K562 (cell line): ENCODE measurements around the gene TTC23L. TPM values are rescaled to one million over a fixed set of nuclear protein-coding genes. Genes with fewer than 3 reads are reported as not detected.

ENCODE experiments used
- ATAC-seq: fragments of 200-7000 bp; cut with Tn5 transposase; 3 replicates; pipeline ENCODE4 v1.9.1; 2020; ENCODE audit warnings: moderate library complexity
- BruUV-seq: library from RNA; stranded (reverse); fragments of 400-500 nt; replicated peaks from 2 replicates; lab custom pipeline; 2021; lab: Mats Ljungman, UMichigan
- CTCF ChIA-PET: fragments of 300-600 bp; formaldehyde crosslinking; extraction: SDS; loops from one replicate; lab custom pipeline; 2021; ENCODE audit warnings: low intra/inter-chr PET ratio; lab: Yijun Ruan, JAX
- POLR2A ChIA-PET: fragments of 300-600, 350-650 bp; sonication (Branson Sonifier 250); formaldehyde crosslinking; extraction: SDS; loops from one replicate; lab custom pipeline; 2021; ENCODE audit warnings: antibody characterized with exemption, inconsistent platforms; lab: Yijun Ruan, JAX
- DNase-seq, 4 experiments: peaks; one replicate each; pipeline versions ENCODE4 v3.0.0 to v3.0.0-alpha.2; 2011 to 2018; ENCODE audit warnings: low spot score in 3 of 4, mixed read lengths in 3 of 4; ENCODE audit errors: extremely low read depth in 1 of 4
- FAIRE-seq: peaks from 2 replicates; lab custom pipeline; 2011; peaks lifted over from hg19 to GRCh38; lab: Jason Lieb, UNC
- H2AFZ ChIP-seq: 2 replicates; pipeline ENCODE4 v1.6.0; 2011; ENCODE audit warnings: low read depth, low read length, control low read depth, inconsistent platforms
- H3K27ac ChIP-seq: fragments of 200-600 bp; 3 replicates; pipeline ENCODE4 v1.8.0; 2011; ENCODE audit warnings: low read depth, mild to moderate bottlenecking, control low read depth, inconsistent platforms, low read length, moderate library complexity, mixed read lengths; ENCODE audit errors: extremely low read depth
- H3K27me3 ChIP-seq, 2 experiments: fragments of 300-600 bp in 1 of 2; 2 replicates in 1 of 2; 3 replicates in 1 of 2; pipeline versions ENCODE4 v1.6.0 to v1.8.0; 2011; ENCODE audit warnings: inconsistent platforms in 2 of 2, low read length in 2 of 2, mild to moderate bottlenecking in 1 of 2, mixed read lengths in 1 of 2, moderate library complexity in 1 of 2; ENCODE audit not compliant: control insufficient read depth in 2 of 2, insufficient read depth in 2 of 2
- H3K36me3 ChIP-seq: fragments of 300-600 bp; 3 replicates; pipeline ENCODE4 v1.8.0; 2011; ENCODE audit warnings: mild to moderate bottlenecking, low read length, inconsistent platforms; ENCODE audit not compliant: control insufficient read depth, insufficient read depth
- H3K4me1 ChIP-seq, 2 experiments: fragments of 200-600 bp in 1 of 2; replicated peaks in 1 of 2; 2 replicates in 1 of 2; 3 replicates in 1 of 2; pipeline versions ENCODE4 v1.5.1 to v1.8.0; 2011; ENCODE audit warnings: inconsistent platforms in 2 of 2, low read length in 2 of 2, mild to moderate bottlenecking in 1 of 2, mixed read lengths in 1 of 2, moderate library complexity in 1 of 2; ENCODE audit not compliant: control insufficient read depth in 2 of 2, insufficient read depth in 2 of 2
- H3K4me2 ChIP-seq: 2 replicates; pipeline ENCODE4 v1.6.1; 2011; ENCODE audit warnings: low read length, control low read depth, inconsistent platforms, mixed read lengths; ENCODE audit not compliant: insufficient read depth
- H3K4me3 ChIP-seq: fragments of 200-600 bp; sonication (generic), shearing (Covaris generic); 2 replicates; pipeline ENCODE4 v1.5.1; 2016; ENCODE audit warnings: control low read depth, inconsistent platforms
- H3K79me2 ChIP-seq: fragments of 200-600 bp; 3 replicates; pipeline ENCODE4 v1.8.0; 2011; ENCODE audit warnings: low read length, inconsistent platforms; ENCODE audit not compliant: control insufficient read depth, insufficient read depth
- H3K9ac ChIP-seq, 2 experiments: 2 replicates each; pipeline versions ENCODE4 v1.6.0 to v1.6.1; 2011; ENCODE audit warnings: low read depth in 2 of 2, low read length in 2 of 2, control low read depth in 1 of 2, inconsistent platforms in 1 of 2, mild to moderate bottlenecking in 1 of 2, mixed read lengths in 1 of 2; ENCODE audit not compliant: insufficient read depth in 1 of 2
- H3K9me1 ChIP-seq: one replicate; pipeline ENCODE4 v1.6.0; 2011; ENCODE audit warnings: inconsistent platforms, mild to moderate bottlenecking, low read length, moderate library complexity; ENCODE audit not compliant: control insufficient read depth, insufficient read depth
- H3K9me3 ChIP-seq: replicated peaks from 2 replicates; pipeline ENCODE4 v1.5.1; 2011; ENCODE audit warnings: low read depth, low read length, inconsistent platforms; ENCODE audit not compliant: control insufficient read depth, insufficient read depth
- H4K20me1 ChIP-seq: replicated peaks from 2 replicates; pipeline ENCODE4 v1.6.1; 2011; ENCODE audit warnings: low read length, inconsistent platforms, mixed read lengths; ENCODE audit not compliant: control insufficient read depth, insufficient read depth
- ARID1B ChIP-seq: fragments of 450-650 bp; IDR thresholded peaks from 2 replicates; pipeline ENCODE4 v1.6.1; 2016; ENCODE audit warnings: antibody characterized with exemption, mild to moderate bottlenecking, inconsistent platforms
- ASH1L ChIP-seq: fragments of 450-650 bp; IDR thresholded peaks from 2 replicates; pipeline ENCODE4 v1.6.1; 2018; ENCODE audit warnings: borderline replicate concordance, mild to moderate bottlenecking, low read depth; ENCODE audit not compliant: partially characterized antibody
- ATF7 ChIP-seq: fragments of 450-650 bp; IDR thresholded peaks from 2 replicates; pipeline ENCODE4 v1.7.1; 2014; ENCODE audit warnings: mild to moderate bottlenecking, moderate library complexity
- BCLAF1 ChIP-seq, 2 experiments: fragments of 450-650 bp in 1 of 2; IDR thresholded peaks; 2 replicates each; pipeline ENCODE4 v1.6.1; 2011 to 2017; ENCODE audit warnings: low read depth in 2 of 2, antibody characterized with exemption in 1 of 2, borderline replicate concordance in 1 of 2, low read length in 1 of 2, mild to moderate bottlenecking in 1 of 2, mixed read lengths in 1 of 2; ENCODE audit not compliant: control insufficient read depth in 1 of 2
- CBX1 ChIP-seq: sonication (generic); IDR thresholded peaks from 2 replicates; pipeline ENCODE4 v1.6.1; 2016; ENCODE audit warnings: antibody characterized with exemption, low read depth, mild to moderate bottlenecking
- EP400 ChIP-seq: fragments of 450-650 bp; IDR thresholded peaks from 2 replicates; pipeline ENCODE4 v1.6.1; 2017; ENCODE audit warnings: antibody characterized with exemption, mild to moderate bottlenecking, moderate library complexity
- GATAD2B ChIP-seq: fragments of 450-650 bp; IDR thresholded peaks from 2 replicates; pipeline ENCODE4 v1.6.1; 2017; ENCODE audit warnings: mild to moderate bottlenecking, borderline replicate concordance
- GTF2A2 ChIP-seq: IDR thresholded peaks from 2 replicates; pipeline ENCODE4 v1.6.1; 2016; ENCODE audit warnings: mild to moderate bottlenecking, missing genetic modification characterization, missing compliant biosample characterization
- KAT8 ChIP-seq: fragments of 450-650 bp; IDR thresholded peaks from 2 replicates; pipeline ENCODE4 v1.6.1; 2016; ENCODE audit warnings: low read depth, mild to moderate bottlenecking
- MTA1 ChIP-seq: fragments of 450-650 bp; IDR thresholded peaks from 2 replicates; pipeline ENCODE4 v1.6.1; 2017; ENCODE audit warnings: borderline replicate concordance
- NELFE ChIP-seq: IDR thresholded peaks from 2 replicates; pipeline ENCODE4 v1.6.1; 2011; ENCODE audit warnings: mild to moderate bottlenecking; ENCODE audit not compliant: insufficient read depth, insufficient read length
- NR4A1 ChIP-seq, 2 experiments: fragments of 250-450 bp in 1 of 2; fragments of 450-650 bp in 1 of 2; sonication (Bioruptor Pico) in 1 of 2; IDR thresholded peaks; 2 replicates each; pipeline versions ENCODE4 v1.4.0 to v1.6.1; 2016 to 2020; ENCODE audit warnings: mild to moderate bottlenecking in 2 of 2, missing compliant biosample characterization in 1 of 2, missing genetic modification characterization in 1 of 2, moderate library complexity in 1 of 2
- POLR2AphosphoS2 ChIP-seq: IDR thresholded peaks from 2 replicates; pipeline ENCODE4 v1.6.1; 2012; ENCODE audit warnings: low read length, improper control_type of control experiment
- RFX7 ChIP-seq: fragments of 250-450 bp; sonication (Bioruptor Pico); IDR thresholded peaks from 2 replicates; pipeline ENCODE4 v1.5.1; 2021; ENCODE audit warnings: mild to moderate bottlenecking
- SOX6 ChIP-seq: fragments of 450-650 bp; IDR thresholded peaks from 2 replicates; pipeline ENCODE4 v1.6.1; 2014; ENCODE audit warnings: mild to moderate bottlenecking
- SRF ChIP-seq, 2 experiments: fragments of 250-450, 450-650 bp in 1 of 2; sonication (Bioruptor Pico) in 1 of 2; sonication (generic) in 1 of 2; formaldehyde crosslinking; IDR thresholded peaks; 2 replicates each; pipeline versions ENCODE4 v1.5.0 to v1.5.1; 2020 to 2022; ENCODE audit warnings: mild to moderate bottlenecking in 1 of 2, missing genetic modification reagents in 1 of 2
- WHSC1 ChIP-seq: IDR thresholded peaks from one replicate; pipeline ENCODE4 v1.6.1; 2012; ENCODE audit warnings: low read length, control low read depth, inconsistent platforms
- XRCC4 ChIP-seq: IDR thresholded peaks from one replicate; pipeline ENCODE4 v1.6.1; 2011; ENCODE audit not compliant: insufficient read depth, insufficient read length; ENCODE audit errors: extremely low read depth
- ZBTB2 ChIP-seq: fragments of 450-650 bp; IDR thresholded peaks from 2 replicates; pipeline ENCODE4 v1.6.1; 2016; ENCODE audit warnings: antibody characterized with exemption
- ZNF232 ChIP-seq: sonication (generic); formaldehyde crosslinking; IDR thresholded peaks from 2 replicates; pipeline ENCODE4 v1.8.0; 2022; ENCODE audit warnings: mild to moderate bottlenecking, missing genetic modification reagents
- ZNF77 ChIP-seq: fragments of 250-450 bp; sonication (Bioruptor Pico); IDR thresholded peaks from 2 replicates; pipeline ENCODE4 v1.5.0; 2020
- WGBS: fragments of 100-300 bp; shearing (Covaris generic); methylation state at CpG from one replicate; pipeline ENCODE4 v1.1.6; 2016; ENCODE audit warnings: low coverage, mixed read lengths; ENCODE audit not compliant: insufficient coverage; ENCODE audit errors: missing lambda C conversion rate; 5-methylcytosine and 5-hydroxymethylcytosine counted together
- in situ Hi-C: fragments of 300-500 bp; cut with MboI; formaldehyde crosslinking; loops from 4 replicates; pipeline ENCODE4 v1.15.0; 2018; ENCODE audit warnings: inconsistent platforms, mixed read lengths
- intact Hi-C: fragments of 100-400 bp; cut with micrococcal nuclease; formaldehyde crosslinking; loops from 2 replicates; pipeline ENCODE4 v1.14.2; 2022
- polyA plus RNA-seq, 8 experiments: library from polyadenylated mRNA; depleted of rRNA in 4 of 8; stranded (reverse) in 5 of 8; unstranded in 3 of 8; fragments of >200 nt; fragmentation: Nextera tagmentation in 2 of 8; fragmentation: Illumina TruSeq in 1 of 8; extraction: Ambion mirVana in 2 of 8; extraction: Trizol in 1 of 8; gene quantifications; 2 replicates each; pipeline versions ENCODE4 v1.2.1 to v1.2.3, GENCODE V29; 2011 to 2014; ENCODE audit warnings: inconsistent platforms in 1 of 8, missing spikeins in 1 of 8
- total RNA-seq, 7 experiments: library from RNA; depleted of rRNA in 6 of 7; stranded (reverse); fragments of >200 nt in 6 of 7; fragmentation: Illumina TruSeq in 2 of 7; extraction: Trizol in 2 of 7; gene quantifications; 2 replicates each; pipeline versions ENCODE4 v1.2.1 to v1.2.3, GENCODE V29; 2011 to 2021; ENCODE audit warnings: low replicate concordance in 1 of 7

Gene TTC23L
- total and polyA plus RNA-seq, 9 of the 15 experiments (the other 6 are each of a cell fraction or from before 2014, with no cell fraction given): 0.03 to 0.32 (median 0.14) TPM; not detected in 2

- Histone ChIP-seq H3K9me1 (no peaks in the 10 kb centered on the region), H4K20me1 (no peaks in the 10 kb centered on the region), H3K9ac (peak overlapping the region; percentile 66 to 76), H3K9me3 (no peaks in the 10 kb centered on the region), H3K4me1 (peaks cover 9 to 18% of the 10 kb centered on the region in 2 experiments; a peak in 4 of 5 replicates), H3K4me2 (peak overlapping the region; percentile 94), H3K27ac (peak overlapping the region; percentile 85), H3K79me2 (peaks cover 72% of the 10 kb centered on the region), H3K27me3 (no peaks in the 10 kb centered on the region), H2AFZ (no peak overlapping the region), H3K4me3 (peak overlapping the region; percentile 84), H3K36me3 (peaks cover 62% of the 10 kb centered on the region)
- no peak for ATAC-seq
- BruUV-seq: TSS peak; percentile 52
- ChIA-PET POLR2A (interaction anchor here (1.2 to 3.7 kb wide), 2 partner anchors 13 to 14 kb away, joined by 4 to 67 read pairs; partner anchors contain the start of genes BRIX1 and RAD1), CTCF (no interaction called here)
- 5% methylated on average over 4 of the region's 4 CpGs for WGBS
- in situ Hi-C loops: no loop called here
- FAIRE-seq: no peak
- DNase-seq: no peak
- intact Hi-C loops: no loop called here
- no peak for TF ChIP-seq NR4A1 (CRISPR knock-in tag; IDR thresholded peaks at IDR 0.05)
- TF ChIP-seq NR4A1 (tag; IDR thresholded peaks at IDR 0.05): no peak
- TF ChIP-seq ZNF77 (CRISPR knock-in tag): no peak
- no peak for TF ChIP-seq XRCC4
- TF ChIP-seq ASH1L: peak; percentile 40
- no peak for TF ChIP-seq GATAD2B
- TF ChIP-seq KAT8: 0 out of 2 replicates have a peak, but pooled peaks have one; percentile 18
- TF ChIP-seq ZBTB2: peak; percentile 12; the same call in 1 of the 2 replicates
- no peak for TF ChIP-seq SRF (CRISPR knock-in tag; IDR thresholded peaks at IDR 0.05)
- no peak for TF ChIP-seq ZNF232
- TF ChIP-seq CBX1: no peak
- no peak for TF ChIP-seq WHSC1
- no peak for TF ChIP-seq GTF2A2 (tag)
- TF ChIP-seq ATF7: no peak
- 0 out of 4 replicates have a peak, but pooled peaks of 1 of the 2 experiments have one; percentile 46 for TF ChIP-seq BCLAF1 (IDR thresholded peaks at IDR 0.05; ENCODE audit: borderline replicate concordance in 1 of 2, control insufficient read depth in 1 of 2, low read depth in 2 of 2, low read length in 1 of 2)
- TF ChIP-seq EP400: 0 out of 2 replicates have a peak, but pooled peaks have one; percentile 5
- no peak for TF ChIP-seq POLR2AphosphoS2
- peak; percentile 46; the same call in 1 of the 2 replicates for TF ChIP-seq MTA1
- no peak for TF ChIP-seq RFX7
- no peak for TF ChIP-seq NELFE
- no peak for TF ChIP-seq SOX6
- TF ChIP-seq ARID1B: no peak
Observed at GRCh38 chr5:34930870-34931269, 91.9 kb downstream of the TTC23L start.
